ENCODE data around the gene CCDC124. TPM values are rescaled to one million over a fixed set of nuclear protein-coding genes. Genes with fewer than 3 reads are reported as not detected.

CCDC124 gene
- polyA plus RNA-seq, 1 of the 3 experiments (the other 2 are of a cell fraction) = 231 TPM

DNA sequence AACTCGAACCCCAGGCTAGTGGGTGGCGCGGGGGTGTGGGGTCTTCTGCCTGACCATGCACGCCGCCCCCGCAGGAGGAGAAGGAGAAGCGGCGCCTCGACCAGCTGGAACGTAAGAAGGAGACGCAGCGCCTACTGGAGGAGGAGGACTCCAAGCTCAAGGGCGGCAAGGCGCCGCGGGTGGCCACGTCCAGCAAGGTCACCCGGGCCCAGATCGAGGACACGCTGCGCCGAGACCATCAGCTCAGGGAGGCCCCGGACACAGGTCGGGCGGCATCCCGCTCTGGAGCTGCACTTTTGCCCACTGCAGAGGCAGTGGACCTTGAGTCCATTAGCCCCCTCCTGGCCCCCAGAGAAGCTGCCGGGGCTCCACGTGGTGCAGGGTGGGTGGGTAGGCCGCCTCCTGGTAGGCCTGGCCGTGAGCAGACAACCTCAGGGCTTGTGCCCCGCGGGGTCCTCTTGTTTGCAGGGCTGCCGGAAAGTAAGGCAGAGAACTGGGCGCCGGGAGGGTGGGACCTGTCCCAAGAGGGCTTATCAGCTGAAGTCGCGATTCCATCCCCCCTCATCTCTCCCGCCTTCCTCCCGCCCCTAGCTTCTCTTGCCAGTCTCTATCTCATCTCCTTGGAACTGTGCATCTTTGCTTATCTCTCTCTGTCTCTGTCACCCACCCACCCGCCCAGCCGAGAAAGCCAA lies 9.9 kb downstream of the CCDC124 start:
- Histone ChIP-seq H3K27ac (ENCODE audit: low read depth in 2 of 2, low read length in 1 of 2) (no peak overlapping the region), H3K4me3 (ENCODE audit: low read depth in 2 of 2, low read length in 1 of 2) (no peak overlapping the region), H3K4me2 (no peak overlapping the region), H3K4me1 (ENCODE audit: control insufficient read depth in 1 of 2, insufficient read depth in 2 of 2, low read depth in 1 of 2, low read length in 1 of 2) (peaks cover 5 to 11% of the 10 kb centered on the region in 2 experiments; a peak in 2 of 4 replicates), H2AFZ (ENCODE audit: low read depth) (no peak overlapping the region), H4K20me1 (ENCODE audit: insufficient read depth) (peaks cover 10% of the 10 kb centered on the region), H3K79me2 (ENCODE audit: insufficient read depth) (no peaks in the 10 kb centered on the region), H3F3A (replicated peaks; ENCODE audit: insufficient read depth) (peaks cover 18% of the 10 kb centered on the region), H3K36me3 (replicated peaks in 1 of 2; ENCODE audit: control insufficient read depth in 1 of 2, insufficient read depth in 2 of 2, low read length in 1 of 2) (peaks cover 0 to 2% of the 10 kb centered on the region in 2 experiments), H3K9ac (no peak overlapping the region), H3K9me2 (no peaks in the 10 kb centered on the region), H3K27me3 (ENCODE audit: insufficient read depth) (no peaks in the 10 kb centered on the region), H3K9me3 (no peaks in the 10 kb centered on the region)
- POLR2A ChIA-PET = no interaction called here
- 95% methylated on average over 33 of the region's 41 CpGs for WGBS (ENCODE audit: low lambda C conversion rate)
- TF ChIP-seq RAD21 (IDR thresholded peaks at IDR 0.05; ENCODE audit: low read length) (no peak), TCF12 (IDR thresholded peaks at IDR 0.05) (no peak), NRF1 (IDR thresholded peaks at IDR 0.05; ENCODE audit: low read depth, low read length) (no peak), MXI1 (IDR thresholded peaks at IDR 0.05; ENCODE audit: low read depth, low read length) (no peak), YY1 (IDR thresholded peaks at IDR 0.05; ENCODE audit: low read depth) (no peak), TEAD4 (IDR thresholded peaks at IDR 0.05; ENCODE audit: borderline replicate concordance, insufficient read depth) (no peak), EZH2phosphoT487 (IDR thresholded peaks at IDR 0.05; ENCODE audit: borderline replicate concordance, low read depth) (no peak), MEF2A (IDR thresholded peaks at IDR 0.05; ENCODE audit: borderline replicate concordance, low read depth) (no peak), SMC3 (IDR thresholded peaks at IDR 0.05; ENCODE audit: low read depth, low read length) (no peak), ELF1 (IDR thresholded peaks at IDR 0.05) (no peak), GATA2 (CRISPR knock-in tag; IDR thresholded peaks at IDR 0.05) (no peak), FOXJ3 (CRISPR knock-in tag; IDR thresholded peaks at IDR 0.05) (no peak), SIN3A (IDR thresholded peaks at IDR 0.05; ENCODE audit: borderline replicate concordance, low read depth, low read length) (no peak)
- TF ChIP-seq, protein P1, sequence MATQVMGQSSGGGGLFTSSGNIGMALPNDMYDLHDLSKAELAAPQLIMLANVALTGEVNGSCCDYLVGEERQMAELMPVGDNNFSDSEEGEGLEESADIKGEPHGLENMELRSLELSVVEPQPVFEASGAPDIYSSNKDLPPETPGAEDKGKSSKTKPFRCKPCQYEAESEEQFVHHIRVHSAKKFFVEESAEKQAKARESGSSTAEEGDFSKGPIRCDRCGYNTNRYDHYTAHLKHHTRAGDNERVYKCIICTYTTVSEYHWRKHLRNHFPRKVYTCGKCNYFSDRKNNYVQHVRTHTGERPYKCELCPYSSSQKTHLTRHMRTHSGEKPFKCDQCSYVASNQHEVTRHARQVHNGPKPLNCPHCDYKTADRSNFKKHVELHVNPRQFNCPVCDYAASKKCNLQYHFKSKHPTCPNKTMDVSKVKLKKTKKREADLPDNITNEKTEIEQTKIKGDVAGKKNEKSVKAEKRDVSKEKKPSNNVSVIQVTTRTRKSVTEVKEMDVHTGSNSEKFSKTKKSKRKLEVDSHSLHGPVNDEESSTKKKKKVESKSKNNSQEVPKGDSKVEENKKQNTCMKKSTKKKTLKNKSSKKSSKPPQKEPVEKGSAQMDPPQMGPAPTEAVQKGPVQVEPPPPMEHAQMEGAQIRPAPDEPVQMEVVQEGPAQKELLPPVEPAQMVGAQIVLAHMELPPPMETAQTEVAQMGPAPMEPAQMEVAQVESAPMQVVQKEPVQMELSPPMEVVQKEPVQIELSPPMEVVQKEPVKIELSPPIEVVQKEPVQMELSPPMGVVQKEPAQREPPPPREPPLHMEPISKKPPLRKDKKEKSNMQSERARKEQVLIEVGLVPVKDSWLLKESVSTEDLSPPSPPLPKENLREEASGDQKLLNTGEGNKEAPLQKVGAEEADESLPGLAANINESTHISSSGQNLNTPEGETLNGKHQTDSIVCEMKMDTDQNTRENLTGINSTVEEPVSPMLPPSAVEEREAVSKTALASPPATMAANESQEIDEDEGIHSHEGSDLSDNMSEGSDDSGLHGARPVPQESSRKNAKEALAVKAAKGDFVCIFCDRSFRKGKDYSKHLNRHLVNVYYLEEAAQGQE (IDR thresholded peaks at IDR 0.05; ENCODE audit: low read depth, low read length) = no peak
- TF ChIP-seq, protein P2, sequence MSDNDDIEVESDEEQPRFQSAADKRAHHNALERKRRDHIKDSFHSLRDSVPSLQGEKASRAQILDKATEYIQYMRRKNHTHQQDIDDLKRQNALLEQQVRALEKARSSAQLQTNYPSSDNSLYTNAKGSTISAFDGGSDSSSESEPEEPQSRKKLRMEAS (IDR thresholded peaks at IDR 0.05; ENCODE audit: low read depth) = no peak
- TF ChIP-seq, protein P3, sequence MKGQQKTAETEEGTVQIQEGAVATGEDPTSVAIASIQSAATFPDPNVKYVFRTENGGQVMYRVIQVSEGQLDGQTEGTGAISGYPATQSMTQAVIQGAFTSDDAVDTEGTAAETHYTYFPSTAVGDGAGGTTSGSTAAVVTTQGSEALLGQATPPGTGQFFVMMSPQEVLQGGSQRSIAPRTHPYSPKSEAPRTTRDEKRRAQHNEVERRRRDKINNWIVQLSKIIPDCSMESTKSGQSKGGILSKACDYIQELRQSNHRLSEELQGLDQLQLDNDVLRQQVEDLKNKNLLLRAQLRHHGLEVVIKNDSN (IDR thresholded peaks at IDR 0.05; ENCODE audit: borderline replicate concordance, low read depth) = no peak
- TF ChIP-seq, protein P4, sequence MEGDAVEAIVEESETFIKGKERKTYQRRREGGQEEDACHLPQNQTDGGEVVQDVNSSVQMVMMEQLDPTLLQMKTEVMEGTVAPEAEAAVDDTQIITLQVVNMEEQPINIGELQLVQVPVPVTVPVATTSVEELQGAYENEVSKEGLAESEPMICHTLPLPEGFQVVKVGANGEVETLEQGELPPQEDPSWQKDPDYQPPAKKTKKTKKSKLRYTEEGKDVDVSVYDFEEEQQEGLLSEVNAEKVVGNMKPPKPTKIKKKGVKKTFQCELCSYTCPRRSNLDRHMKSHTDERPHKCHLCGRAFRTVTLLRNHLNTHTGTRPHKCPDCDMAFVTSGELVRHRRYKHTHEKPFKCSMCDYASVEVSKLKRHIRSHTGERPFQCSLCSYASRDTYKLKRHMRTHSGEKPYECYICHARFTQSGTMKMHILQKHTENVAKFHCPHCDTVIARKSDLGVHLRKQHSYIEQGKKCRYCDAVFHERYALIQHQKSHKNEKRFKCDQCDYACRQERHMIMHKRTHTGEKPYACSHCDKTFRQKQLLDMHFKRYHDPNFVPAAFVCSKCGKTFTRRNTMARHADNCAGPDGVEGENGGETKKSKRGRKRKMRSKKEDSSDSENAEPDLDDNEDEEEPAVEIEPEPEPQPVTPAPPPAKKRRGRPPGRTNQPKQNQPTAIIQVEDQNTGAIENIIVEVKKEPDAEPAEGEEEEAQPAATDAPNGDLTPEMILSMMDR (IDR thresholded peaks at IDR 0.05) = no peak
- TF ChIP-seq, protein P5, sequence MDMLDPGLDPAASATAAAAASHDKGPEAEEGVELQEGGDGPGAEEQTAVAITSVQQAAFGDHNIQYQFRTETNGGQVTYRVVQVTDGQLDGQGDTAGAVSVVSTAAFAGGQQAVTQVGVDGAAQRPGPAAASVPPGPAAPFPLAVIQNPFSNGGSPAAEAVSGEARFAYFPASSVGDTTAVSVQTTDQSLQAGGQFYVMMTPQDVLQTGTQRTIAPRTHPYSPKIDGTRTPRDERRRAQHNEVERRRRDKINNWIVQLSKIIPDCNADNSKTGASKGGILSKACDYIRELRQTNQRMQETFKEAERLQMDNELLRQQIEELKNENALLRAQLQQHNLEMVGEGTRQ (IDR thresholded peaks at IDR 0.05; ENCODE audit: borderline replicate concordance, low read depth, low read length) = no peak
- DNase-seq = no peak
- CTCF ChIA-PET = interaction anchor here (0.5 to 21.7 kb wide), 7 partner anchors 8 to 924 kb away, joined by 3 to 464 read pairs (median 4); partner anchors contain the start of genes ARRDC2, CCDC124 and KCNN1
